HG03520 (cell line): ENCODE measurements around the gene FOSL2.

ENCODE experiments used
- ATAC-seq: cut with Tn5 transposase; IDR thresholded peaks from one replicate; pipeline ENCODE4 v1.9.1; 2021; ENCODE audit warnings: mild to moderate bottlenecking, moderate library complexity; ENCODE audit not compliant: unreplicated experiment

FOSL2 gene

GRCh38 chr2:28408764-28409599 is 16.3 kb downstream of the FOSL2 start:
- ATAC-seq, result no peak

- no peak for ATAC-seq
Measured at GRCh38 chr2:28411166-28411755, 18.6 kb downstream of the FOSL2 start.

- no peak for ATAC-seq
Measured at GRCh38 chr2:28411956-28412609, 19.4 kb downstream of the FOSL2 start.

- no peak for ATAC-seq
Measured at GRCh38 chr2:28412625-28413151, 20.0 kb downstream of the FOSL2 start.

GRCh38 chr2:28413152-28413898 is 20.7 kb downstream of the FOSL2 start:
- no peak for ATAC-seq

GRCh38 chr2:28413899-28414295 is 21.2 kb downstream of the FOSL2 start:
- ATAC-seq, result no peak

- no peak for ATAC-seq
Measured at GRCh38 chr2:28414583-28414982, 21.9 kb downstream of the FOSL2 start.

GRCh38 chr2:28415010-28415409 is 22.4 kb downstream of the FOSL2 start:
- no peak for ATAC-seq

- ATAC-seq, result no peak
Measured at GRCh38 chr2:28415715-28416114, 23.1 kb downstream of the FOSL2 start.

GRCh38 chr2:28419003-28419402 is 26.3 kb downstream of the FOSL2 start:
- ATAC-seq, result no peak

- no peak for ATAC-seq
Measured at GRCh38 chr2:28419443-28420270, 27.0 kb downstream of the FOSL2 start.

- ATAC-seq, result no peak
Measured at GRCh38 chr2:28420722-28421121, 28.1 kb downstream of the FOSL2 start.

- no peak for ATAC-seq
Measured at GRCh38 chr2:28422908-28423741, 30.5 kb downstream of the FOSL2 start.

- no peak for ATAC-seq
Measured at GRCh38 chr2:28423856-28424605, 31.4 kb downstream of the FOSL2 start.

- ATAC-seq, result no peak
Measured at GRCh38 chr2:28424799-28425463, 32.3 kb downstream of the FOSL2 start.

GRCh38 chr2:28425464-28425835 is 32.8 kb downstream of the FOSL2 start:
- no peak for ATAC-seq

- no peak for ATAC-seq
Measured at GRCh38 chr2:28427741-28428415, 35.2 kb downstream of the FOSL2 start.

- no peak for ATAC-seq
Measured at GRCh38 chr2:28428486-28428885, 35.8 kb downstream of the FOSL2 start.
